ENCODE results near the gene ABHD16A. TPM values are rescaled to one million over a fixed set of nuclear protein-coding genes. Genes with fewer than 3 reads are reported as not detected.

ABHD16A gene
- total and polyA plus RNA-seq, 2 donors (not counting 3 experiments of a cell fraction or from before 2014, with no cell fraction given): 48.9 to 60.3 TPM

DNA sequence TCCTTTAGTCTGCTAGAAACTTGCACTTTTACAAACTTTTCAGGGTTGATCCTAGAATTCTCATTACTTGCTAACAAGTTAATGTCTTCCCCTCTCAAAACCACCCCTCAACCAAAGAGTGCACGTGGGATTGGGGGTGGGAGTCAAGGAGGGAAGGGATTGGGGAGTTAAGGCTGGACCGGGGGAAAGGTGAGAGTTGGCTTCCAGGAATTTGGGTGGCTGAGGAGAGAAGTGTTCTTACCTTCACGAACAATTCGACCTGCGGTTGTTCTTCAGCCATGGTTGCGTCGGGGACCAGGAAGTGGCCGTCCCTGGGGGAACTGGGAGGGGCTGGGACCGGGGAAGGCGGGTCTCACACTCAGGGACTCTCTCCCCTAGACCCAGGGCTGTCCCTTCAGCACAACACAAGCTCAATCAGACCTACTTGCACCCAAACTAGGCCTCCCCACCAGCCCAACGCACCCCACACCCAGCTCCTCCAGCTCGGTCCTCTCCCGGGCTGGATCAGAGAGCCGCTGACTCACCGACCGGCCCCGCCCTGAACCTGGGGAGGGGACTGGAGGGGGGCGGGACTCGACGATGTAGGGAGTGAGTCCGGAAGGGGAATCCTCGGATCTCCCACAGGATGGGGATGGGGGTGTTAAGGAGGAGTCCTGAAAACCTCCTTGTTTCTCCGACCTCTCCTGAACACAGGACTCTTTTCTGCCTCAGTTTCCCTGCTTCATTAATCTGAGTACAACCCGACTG, 33.1 kb upstream of the ABHD16A start, which contains the start of gene CLIC1:
Gene CLIC1 (minus strand): TSS at position 510 of the 747 bp plus-strand sequence. CDS start 230 bp downstream, at position 280.
- TSS peak; percentile 64 for BruUV-seq (replicated peaks)
- H3K4me1 ChIP-seq (ENCODE audit: control insufficient read depth, extremely low read depth, insufficient read depth, low read length): peaks cover 42% of the 10 kb centered on the region
- H3K9ac ChIP-seq (replicated peaks; ENCODE audit: extremely low read depth, insufficient read depth, low read length): peak within 1 kb of the TSS; percentile 96
- no peaks in the 10 kb centered on the region for H3K27me3 ChIP-seq (ENCODE audit: control insufficient read depth in 2 of 2, insufficient read depth in 2 of 2, low read length in 2 of 2)
- FAIRE-seq (peak; percentile 82), DNase-seq (ENCODE audit: low read depth, low spot score) (peak; percentile 82)
- H2AFZ ChIP-seq (ENCODE audit: low read depth, low read length): peak within 1 kb of the TSS; percentile 8
- dilution Hi-C loops (cut with MboI; ENCODE audit: extremely low pct_ligation_motif_present, low sequenced_read_pairs): no loop called here
- H3K79me2 ChIP-seq (ENCODE audit: control insufficient read depth, insufficient read depth, low read length): peaks cover 42% of the 10 kb centered on the region
- TF ChIP-seq POLR2A (IDR thresholded peaks at IDR 0.05; ENCODE audit: low read depth, low read length) (peak; percentile 92), FOS (IDR thresholded peaks at IDR 0.05; ENCODE audit: borderline replicate concordance, insufficient read depth, low read length) (peak; percentile 74), EZH2 (IDR thresholded peaks at IDR 0.05; ENCODE audit: borderline replicate concordance, low read depth, low read length, severe bottlenecking) (no peak), POLR2AphosphoS5 (IDR thresholded peaks at IDR 0.05; ENCODE audit: insufficient read depth, low read depth, low read length) (peak; percentile 73)
- TF ChIP-seq, protein P1, sequence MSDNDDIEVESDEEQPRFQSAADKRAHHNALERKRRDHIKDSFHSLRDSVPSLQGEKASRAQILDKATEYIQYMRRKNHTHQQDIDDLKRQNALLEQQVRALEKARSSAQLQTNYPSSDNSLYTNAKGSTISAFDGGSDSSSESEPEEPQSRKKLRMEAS (IDR thresholded peaks at IDR 0.05; ENCODE audit: insufficient read depth, insufficient read length): no peak
- no peaks in the 10 kb centered on the region for H3K9me3 ChIP-seq (replicated peaks; ENCODE audit: control insufficient read depth, insufficient read depth, low read length)
- peak within 1 kb of the TSS; percentile 94 for H3K27ac ChIP-seq (ENCODE audit: insufficient read depth, low read depth, low read length)
- H4K20me1 ChIP-seq (replicated peaks; ENCODE audit: control insufficient read depth, extremely low read depth, insufficient read depth, low read length): no peaks in the 10 kb centered on the region
- ChIA-PET POLR2A (interaction anchor here (0.5 to 2.2 kb wide), 5 partner anchors 25 to 91 kb away, joined by 3 to 11 read pairs (median 3); partner anchors contain the start of genes HSPA1A, HSPA1B and HSPA1L), CTCF (interaction anchor here (0.7 to 6.0 kb wide), 4 partner anchors 34 to 94 kb away, joined by 3 to 55 read pairs (median 6); partner anchors contain the start of gene VARS1)
- H3K4me2 ChIP-seq (ENCODE audit: insufficient read depth, low read length): peak within 1 kb of the TSS; percentile 93
- H3K9me1 ChIP-seq (replicated peaks; ENCODE audit: control insufficient read depth, extremely low read depth, insufficient read depth, low read length): no peaks in the 10 kb centered on the region
- H3K4me3 ChIP-seq (replicated peaks in 1 of 3; ENCODE audit: insufficient read depth in 1 of 3, low read depth in 1 of 3, low read length in 3 of 3): peak within 1 kb of the TSS; percentile 86 to 98 (median 96)
- peaks cover 13 to 20% of the 10 kb centered on the region in 2 experiments for H3K36me3 ChIP-seq (ENCODE audit: control insufficient read depth in 2 of 2, extremely low read depth in 1 of 2, insufficient read depth in 2 of 2, low read length in 2 of 2)
- intact Hi-C loops (cut with micrococcal nuclease): loop anchor here (10.0 kb wide), 1 partner anchor 191 kb away; the partner anchor contains the start of genes ATP6V1G2, DDX39B and NFKBIL1
